Heart left ventricle (tissue), 13 donors: ENCODE measurements around the gene XAB2.

Experiments
- CTCF ChIP-seq, 12 donors: fragments of 200-600 bp; sonication (generic) in 4 of 12; IDR thresholded peaks; one replicate each; pipeline versions ENCODE4 v1.5.0 to v1.8.0; 2018 to 2022; ENCODE audit warnings: antibody characterized with exemption in 12 of 12, mild to moderate bottlenecking in 5 of 12
- POLR2A ChIP-seq, 2 donors: fragments of 450-650 bp; IDR thresholded peaks; one replicate each; pipeline ENCODE4 v1.6.1; 2017; ENCODE audit warnings: antibody characterized with exemption in 2 of 2, mild to moderate bottlenecking in 2 of 2, moderate library complexity in 2 of 2
- donor health status: ischemic (EF 13 %, LVEDD 7.1; RV severe dilation, severe dysfunction).
- donor health status: DM: no; HTN: yes; CAD: no.
- donor health status: DM: no; HTN: no; CAD: no.
- donor health status: ischemic (EF 25% LVEDD 6.9; RV normal size, moderate dysfunction).
- donor health status: ischemic (EF 25% LVEDD 5.7; RV mildly dilated, moderate dysfunction).
- donor health status: ischemic (EF 35%, LVEDD 5.7; RV mildly dilated, moderate dysfunction).
- donor health status: nonischemic (EF 11% LVEDD 7.7; RV severe dilation, severe dysfunction).
- donor health status: DM: yes; HTN: yes; CAD: no.
- donor health status: PGD.
- donor health status: ischemic (EF 29% LVEDD 5.4; RV normal size, mild dysfunction).
- donor health status: nonischemic (EF 23%, LVEDD 6.1; RV moderate dilation, normal function).

GRCh38 chr19:7582446-7582845, 46.9 kb downstream of the XAB2 start:
- TF ChIP-seq CTCF (IDR thresholded peaks at IDR 0.05) (no peak), POLR2A (IDR thresholded peaks at IDR 0.05) (no peak)
